Measurements from ENCODE around the gene RFX3. TPM values are rescaled to one million over a fixed set of nuclear protein-coding genes. Genes with fewer than 3 reads are reported as not detected.

The RFX3 gene
- total and polyA plus RNA-seq, 2 donors from 2014 or later = 1.6 to 17.8 TPM

DNA sequence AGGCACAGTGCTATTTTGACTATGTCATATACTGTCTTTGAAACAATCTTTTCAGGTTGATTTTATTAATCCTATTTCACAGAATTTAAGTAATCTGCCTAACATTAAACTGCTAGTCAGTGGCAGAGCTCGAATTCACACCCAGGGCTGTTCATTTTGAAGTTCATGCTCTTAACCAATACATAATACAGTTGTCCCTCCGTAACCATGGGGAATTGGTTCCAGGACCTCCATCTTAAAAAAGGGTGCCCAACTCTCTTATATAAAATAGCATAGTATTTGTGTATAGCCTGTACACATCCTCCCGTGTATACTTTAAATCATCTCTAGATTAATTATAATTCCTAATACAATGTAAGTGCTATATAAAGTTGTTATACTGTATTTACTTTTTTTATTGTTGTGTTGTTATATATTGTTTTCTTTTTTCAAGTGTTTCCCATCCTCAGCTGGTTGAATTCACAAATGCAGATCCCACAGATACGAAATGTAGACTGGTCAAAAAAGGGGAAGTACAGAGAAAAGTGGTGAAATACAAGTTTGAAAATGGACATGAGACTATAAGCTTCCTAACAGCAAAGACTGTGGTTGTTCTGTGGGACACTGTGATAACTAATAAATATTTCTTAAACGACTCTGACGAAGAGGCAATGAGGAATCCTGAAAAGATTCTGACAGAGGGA, 18.3 kb downstream of the RFX3 start:
- DNase-seq (no peak), FAIRE-seq (no peak)
- TF ChIP-seq, protein P1, sequence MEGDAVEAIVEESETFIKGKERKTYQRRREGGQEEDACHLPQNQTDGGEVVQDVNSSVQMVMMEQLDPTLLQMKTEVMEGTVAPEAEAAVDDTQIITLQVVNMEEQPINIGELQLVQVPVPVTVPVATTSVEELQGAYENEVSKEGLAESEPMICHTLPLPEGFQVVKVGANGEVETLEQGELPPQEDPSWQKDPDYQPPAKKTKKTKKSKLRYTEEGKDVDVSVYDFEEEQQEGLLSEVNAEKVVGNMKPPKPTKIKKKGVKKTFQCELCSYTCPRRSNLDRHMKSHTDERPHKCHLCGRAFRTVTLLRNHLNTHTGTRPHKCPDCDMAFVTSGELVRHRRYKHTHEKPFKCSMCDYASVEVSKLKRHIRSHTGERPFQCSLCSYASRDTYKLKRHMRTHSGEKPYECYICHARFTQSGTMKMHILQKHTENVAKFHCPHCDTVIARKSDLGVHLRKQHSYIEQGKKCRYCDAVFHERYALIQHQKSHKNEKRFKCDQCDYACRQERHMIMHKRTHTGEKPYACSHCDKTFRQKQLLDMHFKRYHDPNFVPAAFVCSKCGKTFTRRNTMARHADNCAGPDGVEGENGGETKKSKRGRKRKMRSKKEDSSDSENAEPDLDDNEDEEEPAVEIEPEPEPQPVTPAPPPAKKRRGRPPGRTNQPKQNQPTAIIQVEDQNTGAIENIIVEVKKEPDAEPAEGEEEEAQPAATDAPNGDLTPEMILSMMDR (IDR thresholded peaks at IDR 0.05; ENCODE audit: borderline replicate concordance, extremely low read depth, insufficient read depth) = no peak
- Histone ChIP-seq H3K4me3 (ENCODE audit: low read length in 3 of 3) (no peak overlapping the region), H3K36me3 (ENCODE audit: control insufficient read depth in 2 of 3, insufficient read depth in 3 of 3, low read length in 3 of 3) (no peaks in the 10 kb centered on the region), H3K9me3 (ENCODE audit: control insufficient read depth in 2 of 3, insufficient read depth in 1 of 3, low read length in 3 of 3) (no peaks in the 10 kb centered on the region), H3K9ac (ENCODE audit: low read length in 3 of 3) (no peak overlapping the region), H3K27me3 (ENCODE audit: control insufficient read depth, insufficient read depth, low read length) (no peaks in the 10 kb centered on the region), H3K4me1 (ENCODE audit: control insufficient read depth in 2 of 3, insufficient read depth in 2 of 3, low read depth in 1 of 3, low read length in 3 of 3) (no peaks in the 10 kb centered on the region), H3K27ac (ENCODE audit: low read depth in 2 of 2, low read length in 2 of 2) (no peak overlapping the region)
- intact Hi-C loops (cut with DNase I) = no loop called here

- H3K9me3 ChIP-seq (ENCODE audit: control insufficient read depth in 2 of 3, insufficient read depth in 1 of 3, low read length in 3 of 3) = no peaks in the 10 kb centered on the region
- intact Hi-C loops (cut with DNase I) = no loop called here
- TF ChIP-seq, protein P1 (IDR thresholded peaks at IDR 0.05; ENCODE audit: borderline replicate concordance, extremely low read depth, insufficient read depth) = no peak
- no peak overlapping the region for H3K27ac ChIP-seq (ENCODE audit: low read depth in 2 of 2, low read length in 2 of 2)
- no peaks in the 10 kb centered on the region for H3K36me3 ChIP-seq (ENCODE audit: control insufficient read depth in 2 of 3, insufficient read depth in 3 of 3, low read length in 3 of 3)
- FAIRE-seq (no peak), DNase-seq (no peak)
- no peaks in the 10 kb centered on the region for H3K4me1 ChIP-seq (ENCODE audit: control insufficient read depth in 2 of 3, insufficient read depth in 2 of 3, low read depth in 1 of 3, low read length in 3 of 3)
- H3K9ac ChIP-seq (ENCODE audit: low read length in 3 of 3) = no peak overlapping the region
- H3K27me3 ChIP-seq (ENCODE audit: control insufficient read depth, insufficient read depth, low read length) = no peaks in the 10 kb centered on the region
- H3K4me3 ChIP-seq (ENCODE audit: low read length in 3 of 3) = no peak overlapping the region
Observed at GRCh38 chr9:3506164-3506563, 19.6 kb downstream of the RFX3 start.

DNA sequence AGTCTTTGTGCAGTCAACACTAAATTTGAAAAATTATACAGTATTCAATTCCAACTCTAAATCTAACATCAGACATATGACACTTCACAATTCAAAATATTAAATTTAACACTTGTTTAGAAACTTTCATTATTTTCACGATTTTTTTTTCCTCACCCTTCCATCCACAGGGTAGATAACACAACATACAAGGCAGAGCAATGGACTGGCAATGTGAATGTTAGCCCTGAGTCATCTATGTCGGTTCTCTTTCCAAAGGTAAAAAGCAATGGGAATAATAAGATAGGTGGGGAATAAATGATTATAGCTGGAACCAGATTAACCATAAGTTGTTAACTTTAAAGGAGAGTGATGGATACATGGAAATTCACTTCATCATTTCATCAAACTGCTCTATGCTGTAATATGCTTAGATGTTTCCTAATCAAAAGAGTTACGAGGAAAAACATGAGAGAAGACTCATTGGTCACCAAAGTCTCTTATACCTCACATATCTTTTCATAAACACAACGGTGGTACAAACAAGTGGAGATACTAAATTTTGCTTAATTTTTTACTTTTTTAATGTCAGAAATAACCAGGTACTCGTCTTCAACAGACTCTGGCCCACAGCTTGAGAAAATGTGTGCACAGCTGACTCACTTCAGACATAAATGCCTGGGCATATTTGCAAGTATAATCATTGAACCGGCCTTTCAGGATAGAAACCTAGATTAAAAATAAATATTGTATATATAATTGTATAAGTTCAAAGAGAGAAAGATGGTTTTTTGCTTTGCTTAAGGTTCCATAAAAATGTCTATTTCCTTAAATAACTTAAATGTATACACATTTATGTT, 23.0 kb downstream of the RFX3 start:
- DNase-seq = no peak
- no peak overlapping the region for H3K9ac ChIP-seq (ENCODE audit: low read length in 3 of 3)
- intact Hi-C loops (cut with DNase I) = no loop called here
- peak; percentile 30 for FAIRE-seq
- no peaks in the 10 kb centered on the region for H3K36me3 ChIP-seq (ENCODE audit: control insufficient read depth in 2 of 3, insufficient read depth in 3 of 3, low read length in 3 of 3)
- H3K9me3 ChIP-seq (ENCODE audit: control insufficient read depth in 2 of 3, insufficient read depth in 1 of 3, low read length in 3 of 3) = no peaks in the 10 kb centered on the region
- H3K27ac ChIP-seq (ENCODE audit: low read depth in 2 of 2, low read length in 2 of 2) = no peak overlapping the region
- no peak overlapping the region for H3K4me3 ChIP-seq (ENCODE audit: low read length in 3 of 3)
- TF ChIP-seq, protein P1 (IDR thresholded peaks at IDR 0.05; ENCODE audit: borderline replicate concordance, extremely low read depth, insufficient read depth) = no peak
- no peaks in the 10 kb centered on the region for H3K27me3 ChIP-seq (ENCODE audit: control insufficient read depth, insufficient read depth, low read length)
- H3K4me1 ChIP-seq (ENCODE audit: control insufficient read depth in 2 of 3, insufficient read depth in 2 of 3, low read depth in 1 of 3, low read length in 3 of 3) = no peaks in the 10 kb centered on the region
